HG02852 (cell line): ENCODE data around the gene TSPAN9.

Experiments used
- ATAC-seq: cut with Tn5 transposase; IDR thresholded peaks from one replicate; pipeline ENCODE4 v1.9.1; 2021; ENCODE audit warnings: mild to moderate bottlenecking, moderate library complexity; ENCODE audit not compliant: unreplicated experiment

TSPAN9 gene

GRCh38 chr12:3263939-3264922, 187.1 kb downstream of the TSPAN9 start:
- no peak for ATAC-seq

- no peak for ATAC-seq
Observed at GRCh38 chr12:3265406-3265805, 188.2 kb downstream of the TSPAN9 start.

GRCh38 chr12:3266638-3267037, 189.5 kb downstream of the TSPAN9 start:
- ATAC-seq, result no peak

- no peak for ATAC-seq
Observed at GRCh38 chr12:3267690-3268089, 190.5 kb downstream of the TSPAN9 start.

GRCh38 chr12:3269594-3269993, 192.4 kb downstream of the TSPAN9 start:
- no peak for ATAC-seq

- no peak for ATAC-seq
Observed at GRCh38 chr12:3271146-3271545, 194.0 kb downstream of the TSPAN9 start.

- ATAC-seq, result no peak
Observed at GRCh38 chr12:3271639-3272038, 194.5 kb downstream of the TSPAN9 start.

GRCh38 chr12:3272958-3273357, 195.8 kb downstream of the TSPAN9 start:
- no peak for ATAC-seq

GRCh38 chr12:3273409-3273853, 196.3 kb downstream of the TSPAN9 start:
- no peak for ATAC-seq

- no peak for ATAC-seq
Observed at GRCh38 chr12:3274664-3275063, 197.5 kb downstream of the TSPAN9 start.

- no peak for ATAC-seq
Observed at GRCh38 chr12:3275171-3276041, 198.2 kb downstream of the TSPAN9 start.

GRCh38 chr12:3276226-3276625, 199.0 kb downstream of the TSPAN9 start:
- ATAC-seq, result no peak

- ATAC-seq, result no peak
Observed at GRCh38 chr12:3277306-3277943, 200.2 kb downstream of the TSPAN9 start.

- ATAC-seq, result no peak
Observed at GRCh38 chr12:3278681-3279414, 201.7 kb downstream of the TSPAN9 start.

- ATAC-seq, result no peak
Observed at GRCh38 chr12:3279415-3279780, 202.2 kb downstream of the TSPAN9 start.

GRCh38 chr12:3279832-3280231, 202.7 kb downstream of the TSPAN9 start:
- ATAC-seq, result no peak

GRCh38 chr12:3280967-3281366, 203.8 kb downstream of the TSPAN9 start:
- ATAC-seq, result no peak

GRCh38 chr12:3281588-3282383, 204.6 kb downstream of the TSPAN9 start:
- ATAC-seq, result no peak

GRCh38 chr12:3282384-3282670, 205.1 kb downstream of the TSPAN9 start:
- ATAC-seq, result no peak

GRCh38 chr12:3283137-3283680, 206.0 kb downstream of the TSPAN9 start:
- ATAC-seq, result no peak
